SK-N-SH treated with all-trans-retinoic acid at 6 μM for 48 hours (cell line): ENCODE results near the gene UVRAG.

Experiments
- GLIS3 ChIP-seq: fragments of 250-450 bp; sonication (Bioruptor Pico); IDR thresholded peaks from 2 replicates; pipeline ENCODE4 v1.5.0; 2020; ENCODE audit warnings: mild to moderate bottlenecking, moderate library complexity
- RARB ChIP-seq: fragments of 250-450 bp; sonication (Bioruptor Pico); IDR thresholded peaks from 2 replicates; pipeline ENCODE4 v1.8.0; 2021; ENCODE audit warnings: mild to moderate bottlenecking, moderate library complexity
- TOX ChIP-seq: fragments of 250-450 bp; sonication (Bioruptor Pico); IDR thresholded peaks from 2 replicates; pipeline ENCODE4 v1.8.0; 2021; ENCODE audit warnings: mild to moderate bottlenecking, moderate library complexity, borderline replicate concordance
- ZC3H10 ChIP-seq: fragments of 250-450 bp; sonication (Bioruptor Pico); IDR thresholded peaks from 2 replicates; pipeline ENCODE4 v1.5.1; 2021; ENCODE audit warnings: mild to moderate bottlenecking, moderate library complexity
- ZFP3 ChIP-seq: fragments of 250-450 bp; sonication (Bioruptor Pico); IDR thresholded peaks from 2 replicates; pipeline ENCODE4 v1.5.0; 2020; ENCODE audit warnings: mild to moderate bottlenecking, moderate library complexity
- ZFP30 ChIP-seq: fragments of 450-650 bp; formaldehyde crosslinking; IDR thresholded peaks from 2 replicates; pipeline ENCODE4 v1.5.0; 2022; ENCODE audit warnings: mild to moderate bottlenecking, moderate library complexity
- ZNF565 ChIP-seq: fragments of 450-650 bp; formaldehyde crosslinking; conservative IDR thresholded peaks from 2 replicates; pipeline ENCODE4 v1.5.0; 2020; ENCODE audit warnings: low read depth, mild to moderate bottlenecking, moderate library complexity
- ZNF8 ChIP-seq: fragments of 450-650 bp; formaldehyde crosslinking; IDR thresholded peaks from 2 replicates; pipeline ENCODE4 v1.5.0; 2020; ENCODE audit warnings: mild to moderate bottlenecking, moderate library complexity
- TF ChIP-seq, protein P1 (sequence below): fragments of 250-450 bp; sonication (Bioruptor Pico); IDR thresholded peaks from 2 replicates; pipeline ENCODE4 v1.8.0; 2020; ENCODE audit warnings: mild to moderate bottlenecking, moderate library complexity, borderline replicate concordance

DNA sequence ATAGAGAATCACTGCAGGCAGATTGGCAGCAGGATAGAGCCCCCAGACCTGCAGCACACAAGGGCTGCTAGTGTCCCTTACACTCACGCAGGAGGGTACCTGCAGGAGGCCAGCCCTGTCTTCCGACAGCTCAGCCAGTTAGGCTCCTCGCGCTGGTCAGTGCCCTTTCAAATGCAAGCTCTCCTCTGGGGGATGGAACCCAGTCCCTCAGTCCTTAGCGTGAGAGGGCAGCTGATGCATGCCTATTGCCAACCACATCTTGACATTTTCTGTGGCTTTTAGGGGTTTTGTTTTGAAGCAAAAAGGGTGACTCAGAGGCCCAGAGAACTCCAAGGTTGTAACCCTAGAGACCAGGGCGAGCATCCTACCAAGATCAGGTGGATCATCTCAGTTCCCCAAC is 351.3 kb downstream of the UVRAG start:
- TF ChIP-seq ZNF565 (CRISPR knock-in tag) = no peak
- TF ChIP-seq ZNF8 (CRISPR knock-in tag) = no peak
- no peak for TF ChIP-seq RARB (CRISPR knock-in tag)
- TF ChIP-seq, protein P1, sequence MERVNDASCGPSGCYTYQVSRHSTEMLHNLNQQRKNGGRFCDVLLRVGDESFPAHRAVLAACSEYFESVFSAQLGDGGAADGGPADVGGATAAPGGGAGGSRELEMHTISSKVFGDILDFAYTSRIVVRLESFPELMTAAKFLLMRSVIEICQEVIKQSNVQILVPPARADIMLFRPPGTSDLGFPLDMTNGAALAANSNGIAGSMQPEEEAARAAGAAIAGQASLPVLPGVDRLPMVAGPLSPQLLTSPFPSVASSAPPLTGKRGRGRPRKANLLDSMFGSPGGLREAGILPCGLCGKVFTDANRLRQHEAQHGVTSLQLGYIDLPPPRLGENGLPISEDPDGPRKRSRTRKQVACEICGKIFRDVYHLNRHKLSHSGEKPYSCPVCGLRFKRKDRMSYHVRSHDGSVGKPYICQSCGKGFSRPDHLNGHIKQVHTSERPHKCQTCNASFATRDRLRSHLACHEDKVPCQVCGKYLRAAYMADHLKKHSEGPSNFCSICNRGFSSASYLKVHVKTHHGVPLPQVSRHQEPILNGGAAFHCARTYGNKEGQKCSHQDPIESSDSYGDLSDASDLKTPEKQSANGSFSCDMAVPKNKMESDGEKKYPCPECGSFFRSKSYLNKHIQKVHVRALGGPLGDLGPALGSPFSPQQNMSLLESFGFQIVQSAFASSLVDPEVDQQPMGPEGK (CRISPR knock-in tag) = no peak
- TF ChIP-seq ZC3H10 = no peak
- no peak for TF ChIP-seq GLIS3 (CRISPR knock-in tag)
- TF ChIP-seq TOX (CRISPR knock-in tag) = no peak
- no peak for TF ChIP-seq ZFP30 (CRISPR knock-in tag)
- no peak for TF ChIP-seq ZFP3 (CRISPR knock-in tag)
